Suprapubic skin (tissue), 4 donors: Measurements from ENCODE around the gene CACNA1H. TPM values are rescaled to one million over a fixed set of nuclear protein-coding genes. Genes with fewer than 3 reads are reported as not detected.

ENCODE experiments used
- DNase-seq, 2 donors: peaks; one replicate each; pipeline ENCODE4 v3.0.0-alpha.2; 2019; ENCODE audit warnings: low spot score in 2 of 2
- H3K27ac ChIP-seq: fragments of 200-600 bp; sonication (generic); one replicate; pipeline ENCODE4 v1.5.1; 2019
- H3K27me3 ChIP-seq: fragments of 200-600 bp; sonication (generic); one replicate; pipeline ENCODE4 v1.5.1; 2019
- H3K36me3 ChIP-seq: fragments of 200-600 bp; sonication (generic); one replicate; pipeline ENCODE4 v1.5.1; 2019
- H3K4me1 ChIP-seq: fragments of 200-600 bp; sonication (generic); one replicate; pipeline ENCODE4 v1.5.1; 2019
- H3K4me3 ChIP-seq: fragments of 200-600 bp; sonication (generic); one replicate; pipeline ENCODE4 v1.5.1; 2019; ENCODE audit warnings: mild to moderate bottlenecking
- H3K9me3 ChIP-seq: fragments of 200-600 bp; sonication (generic); one replicate; pipeline ENCODE4 v1.5.1; 2019
- CTCF ChIP-seq, 2 donors: fragments of 200-600 bp in 1 of 2; fragments of 450-650 bp in 1 of 2; sonication (generic) in 1 of 2; IDR thresholded peaks; one replicate each; pipeline ENCODE4 v1.5.1; 2016 to 2019; ENCODE audit warnings: antibody characterized with exemption in 2 of 2, mild to moderate bottlenecking in 1 of 2, moderate library complexity in 1 of 2
- EP300 ChIP-seq: sonication (generic); formaldehyde crosslinking; IDR thresholded peaks from one replicate; pipeline ENCODE4 v1.6.1; 2017; ENCODE audit warnings: antibody characterized with exemption
- POLR2A ChIP-seq, 2 donors: fragments of 450-650 bp; IDR thresholded peaks; one replicate each; pipeline ENCODE4 v1.6.1; 2017; ENCODE audit warnings: antibody characterized with exemption in 2 of 2, mild to moderate bottlenecking in 2 of 2, moderate library complexity in 2 of 2
- POLR2AphosphoS5 ChIP-seq, 3 donors: sonication (generic); formaldehyde crosslinking; IDR thresholded peaks; one replicate each; pipeline ENCODE4 v1.6.1; 2017; ENCODE audit warnings: antibody characterized with exemption in 3 of 3
- WGBS: methylation state at CpG from one replicate; pipeline ENCODE4 v1.1.5; 2018; 5-methylcytosine and 5-hydroxymethylcytosine counted together
- total RNA-seq, 4 donors: library from RNA; depleted of rRNA; stranded (reverse); fragments of >200 nt; gene quantifications; one replicate each; pipeline ENCODE4 v1.1.0, GENCODE V29; 2016

The CACNA1H gene
- total RNA-seq, 4 donors from 2014 or later = 19.4 to 167 (median 38.4) TPM

- WGBS = 73% methylated on average over 7 of the region's 12 CpGs
- no peak for TF ChIP-seq POLR2AphosphoS5 (IDR thresholded peaks at IDR 0.05)
- TF ChIP-seq POLR2A (IDR thresholded peaks at IDR 0.05) = no peak
- no peak for TF ChIP-seq CTCF (IDR thresholded peaks at IDR 0.05)
- no peak for TF ChIP-seq EP300
These were observed 118.4 kb downstream of the CACNA1H start for GRCh38 chr16:1271380-1271723.

More at GRCh38 chr16:1271380-1271723, 118.4 kb downstream of the CACNA1H start:
- peak in 1 of 2 donors; percentile 63 for DNase-seq
- H3K36me3 ChIP-seq = no peaks in the 10 kb centered on the region
- no peak overlapping the region for H3K27ac ChIP-seq
- no peak overlapping the region for H3K4me3 ChIP-seq
- H3K9me3 ChIP-seq = no peaks in the 10 kb centered on the region
- H3K27me3 ChIP-seq = peaks cover 44% of the 10 kb centered on the region
- no peaks in the 10 kb centered on the region for H3K4me1 ChIP-seq

Other genes with a start within 250 kb of the CACNA1H start
- gene LMF1, start 182.1 kb upstream of the CACNA1H start, total RNA-seq = 100 to 1,000 TPM in 1 of 4 donors, 10 to 100 TPM in 3; 32.1 to 117 (median 38.0) TPM
- 10 to 100 TPM in 1 of 4 donors, 1 to 10 TPM in 3; 4.0 to 12.2 (median 7.3) TPM for gene SOX8, start 171.3 kb upstream of the CACNA1H start, total RNA-seq
- gene SSTR5, start 80.4 kb upstream of the CACNA1H start, total RNA-seq = 1 to 10 TPM in 1 of 4 donors, not detected in 3; 1.5 TPM
- not detected for gene C1QTNF8, start 56.9 kb upstream of the CACNA1H start, total RNA-seq
- 1 to 10 TPM in 1 of 4 donors, not detected in 3; 1.6 TPM for gene TPSG1, start 72.2 kb downstream of the CACNA1H start, total RNA-seq
- 10 to 100 TPM; 13.0 to 36.9 (median 22.5) TPM for gene TPSB2, start 77.1 kb downstream of the CACNA1H start, total RNA-seq
- 10 to 100 TPM in 3 of 4 donors, 1 to 10 TPM in 1; 6.0 to 36.8 (median 16.5) TPM for gene TPSAB1, start 87.6 kb downstream of the CACNA1H start, total RNA-seq
- 10 to 100 TPM in 1 of 4 donors, under 1 TPM in 2, not detected in 1; 0.38 to 11.6 (median 0.83) TPM for gene TPSD1, start 103.0 kb downstream of the CACNA1H start, total RNA-seq
- 100 to 1,000 TPM in 3 of 4 donors, 10 to 100 TPM in 1; 72.0 to 165 (median 107) TPM for gene UBE2I, start 156.5 kb downstream of the CACNA1H start, total RNA-seq
- 1 to 10 TPM in 3 of 4 donors, under 1 TPM in 1; 0.87 to 6.2 (median 2.5) TPM for gene BAIAP3, start 180.5 kb downstream of the CACNA1H start, total RNA-seq
- 10 to 100 TPM; 48.5 to 70.2 (median 62.1) TPM for gene TSR3, start 198.8 kb downstream of the CACNA1H start, total RNA-seq
- 10 to 100 TPM; 53.7 to 84.0 (median 69.5) TPM for gene GNPTG, start 198.8 kb downstream of the CACNA1H start, total RNA-seq